Loucy (cell line): ENCODE data around the gene P2RX1.

ENCODE experiments used
- H2AFZ ChIP-seq: fragments of 200-600 bp; sonication (generic); 2 replicates; pipeline ENCODE4 v1.6.0; 2016; ENCODE audit warnings: antibody characterized with exemption, mild to moderate bottlenecking, low read length, moderate library complexity
- H3F3A ChIP-seq: fragments of 200-600 bp; 2 replicates; pipeline ENCODE4 v1.6.0; 2016; ENCODE audit warnings: antibody characterized with exemption, low read depth, mild to moderate bottlenecking
- H3K27me3 ChIP-seq: fragments of 200-600 bp; sonication (generic); 2 replicates; pipeline ENCODE4 v1.6.1; 2014; ENCODE audit warnings: low read length, mild to moderate bottlenecking; ENCODE audit not compliant: insufficient read depth, poor library complexity, severe bottlenecking
- H3K36me3 ChIP-seq: fragments of 200-600 bp; sonication (generic); 2 replicates; pipeline ENCODE4 v1.6.1; 2016; ENCODE audit warnings: low read length; ENCODE audit not compliant: insufficient read depth
- H3K4me1 ChIP-seq: fragments of 200-600 bp; sonication (generic); 2 replicates; pipeline ENCODE4 v1.5.1; 2014; ENCODE audit warnings: low read length, mild to moderate bottlenecking; ENCODE audit not compliant: insufficient read depth, poor library complexity, severe bottlenecking
- H3K4me2 ChIP-seq: fragments of 200-600 bp; sonication (generic); 2 replicates; pipeline ENCODE4 v1.6.0; 2014; ENCODE audit warnings: antibody characterized with exemption, low read length, low read depth, mild to moderate bottlenecking; ENCODE audit not compliant: poor library complexity, severe bottlenecking
- H3K4me3 ChIP-seq: fragments of 200-600 bp; sonication (generic); 2 replicates; pipeline ENCODE4 v1.5.1; 2014; ENCODE audit warnings: low read length, mild to moderate bottlenecking, mixed read lengths; ENCODE audit not compliant: poor library complexity, severe bottlenecking
- H3K79me2 ChIP-seq: fragments of 200-600 bp; sonication (generic); 2 replicates; pipeline ENCODE4 v1.6.1; 2014; ENCODE audit warnings: low read length; ENCODE audit not compliant: insufficient read depth
- H3K9ac ChIP-seq: fragments of 200-600 bp; sonication (generic); 2 replicates; pipeline ENCODE4 v1.6.0; 2014; ENCODE audit warnings: mild to moderate bottlenecking, low read depth, low read length, moderate library complexity; ENCODE audit not compliant: poor library complexity, severe bottlenecking
- H3K9me2 ChIP-seq: fragments of 200-600 bp; sonication (generic); replicated peaks from 2 replicates; pipeline ENCODE4 v1.6.1; 2016; ENCODE audit warnings: low read depth, low read length, mixed read lengths
- H3K9me3 ChIP-seq: fragments of 200-600 bp; sonication (generic); 2 replicates; pipeline ENCODE4 v1.6.1; 2014; ENCODE audit warnings: mild to moderate bottlenecking, antibody characterized with exemption, low read length, low read depth; ENCODE audit not compliant: insufficient read depth
- H4K20me1 ChIP-seq: fragments of 200-600 bp; sonication (generic); 2 replicates; pipeline ENCODE4 v1.6.0; 2014; ENCODE audit warnings: antibody characterized with exemption, low read length, mild to moderate bottlenecking; ENCODE audit not compliant: insufficient read depth, poor library complexity, severe bottlenecking
- CTCF ChIP-seq: fragments of 200-600 bp; sonication (generic); conservative IDR thresholded peaks from 2 replicates; pipeline ENCODE4 v1.5.1; 2014; ENCODE audit warnings: mild to moderate bottlenecking, antibody characterized with exemption, low read length
- EZH2phosphoT487 ChIP-seq: fragments of 200-600 bp; IDR thresholded peaks from 2 replicates; pipeline ENCODE4 v1.6.1; 2018; ENCODE audit warnings: antibody characterized with exemption, mild to moderate bottlenecking, moderate library complexity, borderline replicate concordance

The P2RX1 gene

GRCh38 chr17:3907483-3908216, 8.6 kb downstream of the P2RX1 start:
- Histone ChIP-seq H3K9me3 (no peaks in the 10 kb centered on the region), H3K27me3 (no peaks in the 10 kb centered on the region), H4K20me1 (peaks cover 13% of the 10 kb centered on the region), H3K9me2 (no peaks in the 10 kb centered on the region), H2AFZ (no peak overlapping the region), H3K79me2 (peaks cover 33% of the 10 kb centered on the region), H3K9ac (no peak overlapping the region), H3K4me3 (no peak overlapping the region), H3K4me2 (no peak overlapping the region), H3F3A (no peaks in the 10 kb centered on the region), H3K36me3 (no peaks in the 10 kb centered on the region), H3K4me1 (peaks cover 6% of the 10 kb centered on the region)
- no peak for TF ChIP-seq EZH2phosphoT487
- peak; percentile 50; the same call in 1 of the 2 replicates for TF ChIP-seq CTCF

DNA sequence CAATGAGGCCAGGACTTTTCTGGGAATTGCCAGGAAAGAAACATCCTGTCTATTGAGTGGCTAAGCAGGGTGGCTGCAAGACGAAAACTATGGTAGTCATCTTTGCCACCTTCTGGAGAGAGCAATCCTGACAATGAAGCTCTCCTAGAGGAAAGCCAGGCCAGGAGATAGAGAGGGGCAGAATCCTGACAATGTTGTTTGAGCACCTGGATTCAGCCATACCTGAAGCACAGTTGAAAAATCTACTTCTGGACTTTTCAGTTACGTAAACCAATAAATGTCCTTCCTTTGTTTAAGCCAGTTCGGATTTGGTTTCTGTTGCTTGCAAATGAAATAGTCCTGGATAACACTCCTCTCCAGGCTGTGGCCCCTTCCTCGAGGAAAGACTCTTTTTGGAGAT, 9.4 kb downstream of the P2RX1 start:
- no peaks in the 10 kb centered on the region for H3K36me3 ChIP-seq
- no peak overlapping the region for H3K4me2 ChIP-seq
- no peaks in the 10 kb centered on the region for H3F3A ChIP-seq
- no peak overlapping the region for H3K9ac ChIP-seq
- H3K9me3 ChIP-seq: no peaks in the 10 kb centered on the region
- H3K4me1 ChIP-seq: peaks cover 4% of the 10 kb centered on the region
- H3K4me3 ChIP-seq: no peak overlapping the region
- TF ChIP-seq EZH2phosphoT487 (no peak), CTCF (no peak)
- H3K79me2 ChIP-seq: peaks cover 25% of the 10 kb centered on the region; the same call in 1 of the 2 replicates
- peaks cover 7% of the 10 kb centered on the region for H4K20me1 ChIP-seq
- no peak overlapping the region for H2AFZ ChIP-seq
- no peaks in the 10 kb centered on the region for H3K9me2 ChIP-seq
- H3K27me3 ChIP-seq: no peaks in the 10 kb centered on the region

DNA sequence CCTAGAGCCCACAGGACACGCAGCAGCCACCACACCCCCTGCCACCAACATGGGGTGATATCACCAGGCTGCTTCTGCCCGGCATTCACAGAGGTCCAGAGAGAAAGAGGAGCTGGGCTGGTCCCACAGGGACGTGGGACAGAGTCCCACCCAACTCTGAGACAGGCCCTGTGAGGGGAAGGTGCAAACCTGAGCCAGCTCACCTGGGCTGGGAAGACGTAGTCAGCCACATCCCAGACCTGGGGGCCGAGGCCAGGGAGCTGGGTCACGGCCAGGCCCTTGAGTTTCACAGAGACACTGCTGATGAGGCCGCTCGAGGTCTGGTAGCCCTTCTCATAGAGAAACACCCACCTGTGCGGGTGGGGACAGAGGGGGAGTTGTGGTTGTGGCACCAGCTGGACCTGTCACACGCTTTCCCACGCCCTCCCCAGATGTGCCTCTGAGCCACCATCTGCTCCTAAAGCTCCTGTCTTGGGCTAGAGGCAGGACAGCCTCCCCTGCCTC, 11.2 kb downstream of the P2RX1 start:
- Histone ChIP-seq H3K9ac (no peak overlapping the region), H3F3A (no peaks in the 10 kb centered on the region), H3K79me2 (peaks cover 9% of the 10 kb centered on the region; the same call in 1 of the 2 replicates), H3K9me2 (no peaks in the 10 kb centered on the region), H3K9me3 (no peaks in the 10 kb centered on the region), H2AFZ (no peak overlapping the region), H3K36me3 (no peaks in the 10 kb centered on the region), H3K4me3 (no peak overlapping the region), H3K27me3 (no peaks in the 10 kb centered on the region), H3K4me1 (peaks cover 4% of the 10 kb centered on the region), H4K20me1 (no peaks in the 10 kb centered on the region), H3K4me2 (no peak overlapping the region)
- TF ChIP-seq EZH2phosphoT487 (no peak), CTCF (no peak)
